Loucy (cell line): ENCODE data around the gene LMBR1.

Experiments used
- CTCF ChIP-seq: fragments of 200-600 bp; sonication (generic); conservative IDR thresholded peaks from 2 replicates; pipeline ENCODE4 v1.5.1; 2014; ENCODE audit warnings: mild to moderate bottlenecking, antibody characterized with exemption, low read length
- EZH2phosphoT487 ChIP-seq: fragments of 200-600 bp; IDR thresholded peaks from 2 replicates; pipeline ENCODE4 v1.6.1; 2018; ENCODE audit warnings: antibody characterized with exemption, mild to moderate bottlenecking, moderate library complexity, borderline replicate concordance

DNA sequence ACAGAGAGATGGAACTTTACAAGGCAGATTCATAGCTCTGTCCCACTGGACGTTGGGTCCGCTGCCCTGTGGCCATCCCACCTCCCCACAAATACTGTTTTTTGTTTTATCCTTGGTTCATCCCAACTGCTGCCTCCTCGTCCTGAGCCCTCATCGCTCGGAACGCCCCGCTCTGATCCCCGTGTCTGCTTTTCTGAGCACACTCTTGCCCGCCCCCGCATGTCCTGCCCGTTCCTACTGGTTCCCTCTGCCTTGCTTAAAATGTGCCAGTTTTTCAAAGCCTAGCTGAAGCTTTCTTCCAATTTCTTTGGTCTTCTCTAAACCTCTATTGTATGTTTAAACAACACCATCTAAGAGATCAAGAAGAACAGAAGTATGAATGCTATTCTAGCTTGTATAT is 233.0 kb downstream of the LMBR1 start:
- TF ChIP-seq CTCF: no peak
- TF ChIP-seq EZH2phosphoT487: no peak
